ENCODE data around the gene PTPRN2. TPM values are rescaled to one million over a fixed set of nuclear protein-coding genes. Genes with fewer than 3 reads are reported as not detected.

The PTPRN2 gene
- total and polyA plus RNA-seq, 2 of the 13 experiments (the other 11 are each of a cell fraction or from before 2014, with no cell fraction given): 2.5 to 24.2 TPM

GRCh38 chr7:157552295-157552993 lies 1035.2 kb downstream of the PTPRN2 start:
- CTCF ChIA-PET (ENCODE audit: low intra/inter-chr PET ratio, low total read pairs): no interaction called here
- no TSS peak for BruUV-seq (replicated peaks)
- in situ Hi-C loops (cut with HindIII; ENCODE audit: extremely low pct_ligation_motif_present, low pct_unique_long_range_greater_than_20kb): no loop called here
- H3K4me1 ChIP-seq (ENCODE audit: insufficient read depth, low read length): peaks cover 29% of the 10 kb centered on the region
- H3K79me2 ChIP-seq (ENCODE audit: insufficient read depth, low read length): no peaks in the 10 kb centered on the region
- WGBS (ENCODE audit: low lambda C conversion rate): 85% methylated on average over 26 of the region's 26 CpGs
- H2AFZ ChIP-seq (ENCODE audit: low read length): no peak overlapping the region
- ATAC-seq: no peak
- no peaks in the 10 kb centered on the region for H4K20me1 ChIP-seq (ENCODE audit: insufficient read depth, low read length)
- FAIRE-seq: no peak
- no peak overlapping the region for H3K9ac ChIP-seq (ENCODE audit: insufficient read depth, low read depth, low read length)
- no peaks in the 10 kb centered on the region for H3K9me3 ChIP-seq (ENCODE audit: low read length)
- POLR2A ChIA-PET: no interaction called here
- H3K36me3 ChIP-seq (replicated peaks in 1 of 2; ENCODE audit: control insufficient read depth in 1 of 2, insufficient read depth in 2 of 2, low read length in 2 of 2): no peaks in the 10 kb centered on the region
- H3K4me2 ChIP-seq (ENCODE audit: low read depth, low read length): no peak overlapping the region
- no peak for TF ChIP-seq NCOA2 (CRISPR knock-in tag; IDR thresholded peaks at IDR 0.05)
- no peak for TF ChIP-seq ZNF101 (CRISPR knock-in tag; IDR thresholded peaks at IDR 0.05; ENCODE audit: borderline replicate concordance, low read depth)
- no peak for TF ChIP-seq JDP2 (CRISPR knock-in tag; IDR thresholded peaks at IDR 0.05; ENCODE audit: borderline replicate concordance)
- no peak for TF ChIP-seq NCOA5 (CRISPR knock-in tag; IDR thresholded peaks at IDR 0.05)
- no peak for TF ChIP-seq MXD4 (CRISPR knock-in tag; IDR thresholded peaks at IDR 0.05)
- TF ChIP-seq GTF3A (CRISPR knock-in tag; conservative IDR thresholded peaks at IDR 0.05): no peak
- no peak for TF ChIP-seq ZGPAT (CRISPR knock-in tag; IDR thresholded peaks at IDR 0.05)
- TF ChIP-seq ARID3A (IDR thresholded peaks at IDR 0.05; ENCODE audit: low read depth, low read length): no peak
- TF ChIP-seq ARNT2 (CRISPR knock-in tag; IDR thresholded peaks at IDR 0.05; ENCODE audit: low read depth): no peak
- TF ChIP-seq ELF1 (CRISPR knock-in tag; IDR thresholded peaks at IDR 0.05): no peak
- no peak for TF ChIP-seq SP4 (CRISPR knock-in tag; IDR thresholded peaks at IDR 0.05)
- no peak for TF ChIP-seq CHCHD3 (CRISPR knock-in tag; IDR thresholded peaks at IDR 0.05)
- no peak overlapping the region for H3K4me3 ChIP-seq (replicated peaks in 1 of 3; ENCODE audit: insufficient read depth in 1 of 3, low read depth in 2 of 3, low read length in 3 of 3)
- no peak overlapping the region for H3K27ac ChIP-seq (ENCODE audit: extremely low read length, insufficient read depth, low read length)
- peaks cover 0 to 11% of the 10 kb centered on the region in 2 experiments; a peak in 1 of 5 replicates for H3K27me3 ChIP-seq (ENCODE audit: control insufficient read depth in 1 of 2, insufficient read depth in 2 of 2, low read length in 2 of 2)
- intact Hi-C loops (cut with micrococcal nuclease; ENCODE audit: unreplicated experiment): no loop called here
- no peak for DNase-seq (ENCODE audit: low spot score)
